ENCODE data around the gene CREBBP. TPM values are rescaled to one million over a fixed set of nuclear protein-coding genes. Genes with fewer than 3 reads are reported as not detected.
A peak's percentile ranks its signal among the peaks of the same experiment; 100 is the strongest.

The CREBBP gene
- total RNA-seq, 4 donors from 2014 or later = 48.2 to 112 (median 74.9) TPM

DNA sequence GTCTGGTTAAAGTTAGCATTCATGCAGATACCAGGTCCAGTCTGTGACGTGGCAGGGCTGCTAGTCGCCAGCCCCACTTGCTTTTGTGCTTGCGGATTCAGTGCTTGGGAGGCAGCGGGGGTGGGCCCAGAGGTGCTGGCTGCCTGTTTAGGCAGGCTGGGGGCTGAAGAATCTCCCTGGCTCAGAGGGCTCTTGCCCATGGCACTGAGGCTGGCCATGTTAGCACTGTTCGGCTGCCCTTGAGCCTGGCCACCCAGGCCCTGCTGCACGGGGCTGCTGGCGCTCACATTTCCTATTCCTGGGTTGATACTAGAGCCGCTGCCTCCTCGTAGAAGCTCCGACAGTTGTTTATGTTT, 30.0 kb downstream of the CREBBP start:
- no peaks in the 10 kb centered on the region for H3K9me3 ChIP-seq
- peaks cover 33 to 82% (median 72%) of the 10 kb centered on the region in 4 donors for H3K4me1 ChIP-seq
- no peaks in the 10 kb centered on the region for H3K27me3 ChIP-seq
- TF ChIP-seq POLR2A (IDR thresholded peaks at IDR 0.05; ENCODE audit: low read depth) (no peak), EP300 (IDR thresholded peaks at IDR 0.05) (no peak), POLR2AphosphoS5 (IDR thresholded peaks at IDR 0.05) (no peak)
- TF ChIP-seq, protein P1, sequence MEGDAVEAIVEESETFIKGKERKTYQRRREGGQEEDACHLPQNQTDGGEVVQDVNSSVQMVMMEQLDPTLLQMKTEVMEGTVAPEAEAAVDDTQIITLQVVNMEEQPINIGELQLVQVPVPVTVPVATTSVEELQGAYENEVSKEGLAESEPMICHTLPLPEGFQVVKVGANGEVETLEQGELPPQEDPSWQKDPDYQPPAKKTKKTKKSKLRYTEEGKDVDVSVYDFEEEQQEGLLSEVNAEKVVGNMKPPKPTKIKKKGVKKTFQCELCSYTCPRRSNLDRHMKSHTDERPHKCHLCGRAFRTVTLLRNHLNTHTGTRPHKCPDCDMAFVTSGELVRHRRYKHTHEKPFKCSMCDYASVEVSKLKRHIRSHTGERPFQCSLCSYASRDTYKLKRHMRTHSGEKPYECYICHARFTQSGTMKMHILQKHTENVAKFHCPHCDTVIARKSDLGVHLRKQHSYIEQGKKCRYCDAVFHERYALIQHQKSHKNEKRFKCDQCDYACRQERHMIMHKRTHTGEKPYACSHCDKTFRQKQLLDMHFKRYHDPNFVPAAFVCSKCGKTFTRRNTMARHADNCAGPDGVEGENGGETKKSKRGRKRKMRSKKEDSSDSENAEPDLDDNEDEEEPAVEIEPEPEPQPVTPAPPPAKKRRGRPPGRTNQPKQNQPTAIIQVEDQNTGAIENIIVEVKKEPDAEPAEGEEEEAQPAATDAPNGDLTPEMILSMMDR (IDR thresholded peaks at IDR 0.05) = no peak
- peaks cover 10 to 19% (median 13%) of the 10 kb centered on the region in 4 donors for H3K36me3 ChIP-seq
- no peak overlapping the region for H3K4me3 ChIP-seq
- intact Hi-C loops (cut with DNase I) = no loop called here
- DNase-seq (ENCODE audit: extremely low spot score) = peak; percentile 37
- 48% methylated on average over 5 of the region's 10 CpGs for WGBS
- H3K27ac ChIP-seq (replicated peaks in 1 of 4) = peak overlapping the region in 2 of 4 donors; percentile 17 to 58

DNA sequence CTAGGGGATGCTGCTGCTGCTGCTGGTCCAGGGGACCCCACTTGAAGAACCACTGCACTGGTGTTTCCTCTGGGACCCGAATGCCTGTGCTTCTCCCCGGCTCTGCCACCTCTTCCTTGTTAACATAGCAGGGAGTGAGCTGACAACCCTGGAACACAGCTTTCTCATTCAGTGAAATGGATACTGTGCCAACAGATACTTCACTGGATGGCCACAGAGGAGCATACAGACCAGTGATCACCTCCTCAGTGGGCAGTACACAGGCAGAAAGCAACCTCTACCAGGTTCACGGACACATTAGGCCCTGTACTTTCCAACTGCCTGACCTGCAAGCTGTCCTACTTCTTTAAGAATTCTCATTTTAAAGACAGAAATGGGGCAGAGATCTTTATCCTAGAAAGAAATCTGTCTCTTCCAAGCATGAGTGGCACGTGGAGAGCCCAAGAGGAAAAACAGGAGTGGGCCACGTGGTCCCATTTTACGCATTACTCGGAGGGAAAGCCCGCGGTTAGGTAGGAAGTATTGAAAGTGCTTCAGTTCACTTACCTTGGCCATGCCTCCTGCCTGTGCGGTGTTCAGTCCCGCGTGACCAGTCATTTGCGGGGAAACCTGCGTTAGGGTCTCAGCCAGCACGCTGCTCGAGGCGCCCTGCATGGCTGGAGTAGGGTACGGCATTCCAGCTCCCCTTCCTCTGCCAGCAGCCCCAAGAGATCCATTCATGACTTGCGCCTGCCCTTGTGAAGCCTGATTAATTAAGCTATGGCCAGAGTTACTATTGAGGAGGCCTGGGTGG, 30.6 kb downstream of the CREBBP start:
- intact Hi-C loops (cut with DNase I) = no loop called here
- TF ChIP-seq POLR2A (IDR thresholded peaks at IDR 0.05; ENCODE audit: low read depth) = no peak
- TF ChIP-seq EP300 (IDR thresholded peaks at IDR 0.05) = no peak
- TF ChIP-seq POLR2AphosphoS5 (IDR thresholded peaks at IDR 0.05) = no peak
- TF ChIP-seq, protein P1 (IDR thresholded peaks at IDR 0.05) = no peak
- DNase-seq (ENCODE audit: extremely low spot score) = peak; percentile 53
- H3K27ac ChIP-seq (replicated peaks in 1 of 4) = peak overlapping the region in 2 of 4 donors; percentile 17 to 58
- H3K4me3 ChIP-seq = no peak overlapping the region
- peaks cover 29 to 82% (median 70%) of the 10 kb centered on the region in 4 donors for H3K4me1 ChIP-seq
- peaks cover 10 to 19% (median 13%) of the 10 kb centered on the region in 4 donors for H3K36me3 ChIP-seq
- no peaks in the 10 kb centered on the region for H3K27me3 ChIP-seq
- no peaks in the 10 kb centered on the region for H3K9me3 ChIP-seq
- 88% methylated on average over 17 of the region's 19 CpGs for WGBS

DNA sequence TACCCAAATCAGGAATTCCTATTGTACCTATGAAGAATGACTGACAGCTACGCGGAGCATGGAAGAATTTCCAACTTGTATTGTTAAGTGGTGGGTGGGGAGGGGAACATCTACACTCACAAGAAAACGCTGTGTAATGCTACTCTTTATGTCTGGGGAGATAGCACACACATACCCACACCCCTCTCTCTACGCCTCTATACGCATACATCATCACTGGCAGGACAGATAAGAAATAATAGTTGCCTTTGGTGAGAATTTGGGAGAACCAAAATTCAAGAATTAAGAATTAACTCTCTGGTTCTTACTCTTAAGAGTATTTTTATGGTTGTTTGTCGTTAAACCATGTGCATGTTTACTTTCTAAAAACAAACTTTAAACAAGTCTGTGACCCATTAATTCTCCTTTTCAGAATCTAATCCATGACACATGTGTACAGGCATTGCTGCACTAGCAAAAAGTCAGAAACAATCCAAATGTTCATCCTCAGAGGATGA, 33.9 kb downstream of the CREBBP start:
- H3K36me3 ChIP-seq = peaks cover 10 to 19% (median 13%) of the 10 kb centered on the region in 4 donors
- H3K4me3 ChIP-seq = no peak overlapping the region
- H3K27ac ChIP-seq (replicated peaks in 1 of 4) = no peak overlapping the region
- no peaks in the 10 kb centered on the region for H3K9me3 ChIP-seq
- intact Hi-C loops (cut with DNase I) = no loop called here
- H3K27me3 ChIP-seq = no peaks in the 10 kb centered on the region
- 83% methylated on average over 6 of the region's 6 CpGs for WGBS
- peak; percentile 66 for DNase-seq (ENCODE audit: extremely low spot score)
- H3K4me1 ChIP-seq = peaks cover 30 to 87% (median 76%) of the 10 kb centered on the region in 4 donors
- TF ChIP-seq POLR2A (IDR thresholded peaks at IDR 0.05; ENCODE audit: low read depth) = no peak
- TF ChIP-seq EP300 (IDR thresholded peaks at IDR 0.05) = no peak
- TF ChIP-seq, protein P1 (IDR thresholded peaks at IDR 0.05) = no peak
- TF ChIP-seq POLR2AphosphoS5 (IDR thresholded peaks at IDR 0.05) = no peak

DNA sequence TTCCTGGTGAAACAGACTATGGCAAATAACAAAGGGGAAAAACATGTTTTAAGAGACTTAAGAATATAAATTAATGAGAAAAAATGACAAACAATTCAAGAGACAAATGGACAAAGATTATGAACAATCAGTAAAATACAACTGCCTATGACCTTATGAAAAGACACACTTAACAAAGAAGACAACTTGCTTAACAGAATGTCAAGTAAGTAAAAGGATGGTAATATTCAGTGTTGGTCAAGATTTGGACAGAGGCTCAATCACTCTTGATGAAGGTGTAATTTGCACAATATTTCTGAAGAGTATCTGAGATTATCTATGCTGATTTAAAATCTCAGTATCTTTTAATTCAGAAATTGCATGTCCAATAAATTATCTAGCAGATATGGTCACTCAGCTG, 34.4 kb downstream of the CREBBP start:
- peaks cover 10 to 19% (median 13%) of the 10 kb centered on the region in 4 donors for H3K36me3 ChIP-seq
- H3K4me3 ChIP-seq = no peak overlapping the region
- intact Hi-C loops (cut with DNase I) = no loop called here
- TF ChIP-seq POLR2AphosphoS5 (IDR thresholded peaks at IDR 0.05) = no peak
- no peak for TF ChIP-seq EP300 (IDR thresholded peaks at IDR 0.05)
- TF ChIP-seq, protein P1 (IDR thresholded peaks at IDR 0.05) = no peak
- no peak for TF ChIP-seq POLR2A (IDR thresholded peaks at IDR 0.05; ENCODE audit: low read depth)
- no peak for DNase-seq (ENCODE audit: extremely low spot score)
- no peaks in the 10 kb centered on the region for H3K27me3 ChIP-seq
- H3K4me1 ChIP-seq = peaks cover 33 to 92% (median 81%) of the 10 kb centered on the region in 4 donors
- H3K9me3 ChIP-seq = no peaks in the 10 kb centered on the region
- no peak overlapping the region for H3K27ac ChIP-seq (replicated peaks in 1 of 4)
